Mesothelial cell of epicardium (in vitro differentiated cells): Measurements from ENCODE around the gene MLF2. TPM values are rescaled to one million over a fixed set of nuclear protein-coding genes. Genes with fewer than 3 reads are reported as not detected.
"Not testable (repeated sequence)": the region's sequence is repeated elsewhere in the genome, so short reads cannot be mapped to it uniquely, and the experiment has no call there.

Experiments used
- DNase-seq, 2 experiments: peaks; one replicate each; pipeline ENCODE4 v3.0.0; 2021; ENCODE audit warnings: low spot score in 2 of 2; ENCODE audit not compliant: unreplicated experiment in 2 of 2
- H3K27ac Mint-ChIP-seq: 2 replicates; pipeline ENCODE4 v1.8.0; 2021; ENCODE audit warnings: mixed read lengths
- H3K27me3 Mint-ChIP-seq: 2 replicates; pipeline ENCODE4 v1.8.0; 2021; ENCODE audit warnings: low read depth, mixed read lengths
- H3K36me3 Mint-ChIP-seq: 2 replicates; pipeline ENCODE4 v1.8.0; 2021; ENCODE audit warnings: mixed read lengths
- H3K4me1 Mint-ChIP-seq: 2 replicates; pipeline ENCODE4 v1.8.0; 2021; ENCODE audit warnings: mixed read lengths
- H3K4me3 Mint-ChIP-seq: 2 replicates; pipeline ENCODE4 v1.8.0; 2021; ENCODE audit warnings: mild to moderate bottlenecking, moderate library complexity, mixed read lengths
- H3K9me3 Mint-ChIP-seq: 2 replicates; pipeline ENCODE4 v1.8.0; 2021; ENCODE audit warnings: mixed read lengths
- CTCF ChIP-seq: fragments of 200-600 bp; sonication (generic); IDR thresholded peaks from one replicate; pipeline ENCODE4 v1.5.0; 2021; ENCODE audit warnings: antibody characterized with exemption; ENCODE audit not compliant: unreplicated experiment
- total RNA-seq: library from RNA; stranded (reverse); gene quantifications from 3 replicates; pipeline ENCODE4 v1.2.1, GENCODE V29; 2021

Gene MLF2
- total RNA-seq, 1 donor from 2014 or later, result 203 TPM

GRCh38 chr12:6750506-6750905 is 2.4 kb downstream of the MLF2 start:
- H3K36me3 Mint-ChIP-seq, result peaks cover 31% of the 10 kb centered on the region
- no peak for TF ChIP-seq CTCF
- no peaks in the 10 kb centered on the region for H3K27me3 Mint-ChIP-seq
- H3K4me1 Mint-ChIP-seq, result peaks cover 24% of the 10 kb centered on the region
- no peak for DNase-seq
- no peak overlapping the region for H3K27ac Mint-ChIP-seq
- no peaks in the 10 kb centered on the region for H3K9me3 Mint-ChIP-seq
- H3K4me3 Mint-ChIP-seq, result no peak overlapping the region

GRCh38 chr12:6748761-6749160 is 4.2 kb downstream of the MLF2 start:
- no peak overlapping the region for H3K4me3 Mint-ChIP-seq
- peaks cover 15% of the 10 kb centered on the region for H3K4me1 Mint-ChIP-seq
- no peaks in the 10 kb centered on the region for H3K9me3 Mint-ChIP-seq
- TF ChIP-seq CTCF, result no peak
- peaks cover 32% of the 10 kb centered on the region for H3K36me3 Mint-ChIP-seq
- H3K27ac Mint-ChIP-seq, result no peak overlapping the region
- no peak for DNase-seq
- H3K27me3 Mint-ChIP-seq, result no peaks in the 10 kb centered on the region

- Mint-ChIP-seq H3K9me3 (no peaks in the 10 kb centered on the region), H3K4me1 (peaks cover 14% of the 10 kb centered on the region), H3K27ac (no peak overlapping the region), H3K27me3 (no peaks in the 10 kb centered on the region), H3K4me3 (no peak overlapping the region), H3K36me3 (peaks cover 32% of the 10 kb centered on the region)
- no peak for DNase-seq
- TF ChIP-seq CTCF, result no peak
Observed at GRCh38 chr12:6747216-6747615, 5.7 kb downstream of the MLF2 start.

- Mint-ChIP-seq H3K27ac (peak overlapping the region; percentile 1), H3K4me3 (no peak overlapping the region), H3K36me3 (peaks cover 32% of the 10 kb centered on the region), H3K27me3 (no peaks in the 10 kb centered on the region), H3K4me1 (peaks cover 7% of the 10 kb centered on the region), H3K9me3 (no peaks in the 10 kb centered on the region)
- DNase-seq, result no peak
- TF ChIP-seq CTCF, result no peak
Observed at GRCh38 chr12:6745741-6746525, 7.0 kb downstream of the MLF2 start.

- H3K4me3 Mint-ChIP-seq, H3K9me3 Mint-ChIP-seq, H3K27ac Mint-ChIP-seq, H3K4me1 Mint-ChIP-seq, H3K27me3 Mint-ChIP-seq, DNase-seq: not testable (repeated sequence)
- peaks cover 15% of the 10 kb centered on the region for H3K36me3 Mint-ChIP-seq
Observed at GRCh38 chr12:6743300-6743699, 9.6 kb downstream of the MLF2 start.

GRCh38 chr12:6742834-6743233 is 10.1 kb downstream of the MLF2 start:
- Mint-ChIP-seq H3K27me3 (no peaks in the 10 kb centered on the region), H3K4me1 (peaks cover 5% of the 10 kb centered on the region), H3K36me3 (peaks cover 10% of the 10 kb centered on the region), H3K27ac (no peak overlapping the region), H3K9me3 (no peaks in the 10 kb centered on the region), H3K4me3 (no peak overlapping the region)
- no peak for TF ChIP-seq CTCF
- DNase-seq, result no peak

GRCh38 chr12:6742080-6742479 is 10.9 kb downstream of the MLF2 start:
- not testable (repeated sequence) for H3K4me1 Mint-ChIP-seq, H3K36me3 Mint-ChIP-seq, H3K27me3 Mint-ChIP-seq, DNase-seq, H3K4me3 Mint-ChIP-seq, H3K9me3 Mint-ChIP-seq
- H3K27ac Mint-ChIP-seq, result peak overlapping the region; percentile 8
